Bone marrow (tissue), 2 donors: Measurements from ENCODE around the gene IL3.

Experiments
- DNase-seq, 2 donors: peaks; one replicate each; lab custom pipeline; 2025; lab: John Stamatoyannopoulos, UW

Gene IL3

DNA sequence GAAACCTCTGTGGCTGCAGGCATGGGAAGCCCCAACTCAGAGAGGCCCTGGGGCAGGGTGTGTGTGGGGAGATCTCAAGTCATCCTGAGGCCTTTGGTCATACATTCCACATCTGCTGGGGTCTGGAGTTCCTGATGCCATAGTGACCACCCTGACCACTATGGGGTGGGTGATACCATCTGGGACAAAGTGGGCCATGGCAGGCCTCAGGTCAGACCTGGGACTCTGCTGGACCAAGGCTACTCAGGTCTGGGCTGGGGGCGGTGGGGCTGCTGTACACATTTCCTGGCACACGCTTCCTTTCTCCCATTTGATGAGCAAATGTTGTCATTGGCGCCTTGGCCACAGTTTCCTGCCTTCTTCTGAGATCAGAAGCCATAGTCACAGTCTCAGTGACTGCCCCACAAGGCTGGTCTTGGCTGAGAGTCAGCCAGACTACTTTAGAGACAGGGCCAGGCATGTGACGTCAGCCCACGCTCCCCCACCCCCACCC lies 33.9 kb upstream of the IL3 start:
- no peak for DNase-seq

GRCh38 chr5:132027027-132027426 lies 33.4 kb upstream of the IL3 start:
- no peak for DNase-seq

- DNase-seq = no peak
Measured at GRCh38 chr5:132029609-132030330, 30.7 kb upstream of the IL3 start.

DNA sequence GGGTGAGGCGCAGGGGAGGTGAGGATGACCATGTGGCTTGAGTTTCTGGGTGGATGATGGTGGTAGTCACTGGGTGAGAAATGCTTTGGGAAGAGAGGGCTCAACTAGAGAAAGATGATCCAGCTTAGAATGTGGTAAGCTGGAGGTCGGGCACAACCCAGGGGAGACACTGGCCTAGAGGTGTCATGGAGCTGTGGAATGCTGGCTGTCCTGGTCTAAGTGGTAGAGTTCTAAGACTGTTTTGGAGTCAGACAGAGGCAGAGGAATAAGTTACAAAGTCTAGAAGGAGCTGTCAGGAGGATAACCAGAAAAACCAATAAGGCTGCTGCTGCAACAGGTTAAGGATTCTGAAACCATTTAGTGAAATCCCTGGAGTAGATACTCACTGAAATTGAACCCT lies 29.8 kb upstream of the IL3 start:
- no peak for DNase-seq

DNA sequence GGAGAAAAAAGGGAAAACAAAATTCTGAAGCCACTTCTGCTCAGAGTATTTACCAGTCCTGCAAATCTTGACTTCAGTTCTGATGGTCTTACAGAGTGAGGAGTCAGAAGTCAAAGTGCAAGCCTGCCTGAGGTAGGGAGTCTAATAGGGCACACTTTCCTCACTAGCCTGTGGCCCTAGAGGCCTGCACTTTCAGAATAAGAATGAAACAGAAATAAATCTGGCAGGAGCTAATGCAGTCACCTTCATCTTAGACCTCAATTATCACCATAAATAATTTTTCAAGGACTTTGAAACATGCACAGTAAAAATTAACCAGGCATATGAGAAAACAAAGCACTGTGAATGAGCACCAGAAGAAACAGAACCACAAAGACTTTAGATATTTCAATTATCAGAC lies 28.3 kb upstream of the IL3 start:
- no peak for DNase-seq

DNA sequence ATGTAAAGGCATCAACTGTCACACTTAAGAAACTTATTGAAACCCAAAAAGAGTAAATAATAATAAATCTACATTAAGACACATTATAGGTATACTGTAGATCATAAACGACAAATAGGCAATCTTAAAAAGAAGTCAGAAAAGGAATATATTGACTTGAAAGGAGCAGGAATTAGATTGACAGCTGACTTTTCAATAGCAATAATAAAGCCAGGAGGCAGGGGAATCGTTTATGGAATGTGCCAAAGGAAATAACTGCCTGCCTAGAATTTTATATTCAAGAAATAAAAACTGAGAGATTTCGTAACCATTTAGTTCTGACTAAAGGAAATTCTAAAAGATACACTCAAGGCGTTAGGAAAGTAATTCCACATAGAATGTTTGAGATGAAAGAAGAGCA lies 27.3 kb upstream of the IL3 start:
- no peak for DNase-seq

GRCh38 chr5:132037353-132037752 lies 23.1 kb upstream of the IL3 start:
- no peak for DNase-seq

DNA sequence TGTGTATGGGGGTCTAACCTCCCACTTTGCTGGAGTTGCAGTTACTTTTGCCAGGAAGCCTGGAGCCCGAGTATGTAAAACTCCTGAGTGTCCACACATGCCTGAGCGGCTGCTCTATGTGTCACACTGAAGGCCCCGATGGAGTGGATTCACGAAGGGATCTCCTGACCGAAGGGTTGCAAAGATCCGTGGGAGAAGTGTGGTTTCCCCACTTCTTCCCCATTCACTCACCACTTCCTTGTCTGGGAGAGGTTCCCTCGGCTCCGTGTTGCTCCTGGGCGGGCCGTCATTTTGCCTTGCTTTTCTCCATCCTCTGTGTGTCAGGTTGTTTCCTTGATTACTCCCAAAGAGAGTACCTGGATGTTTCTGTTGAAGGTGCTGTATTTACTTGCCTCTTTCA lies 16.2 kb upstream of the IL3 start:
- DNase-seq = no peak

DNA sequence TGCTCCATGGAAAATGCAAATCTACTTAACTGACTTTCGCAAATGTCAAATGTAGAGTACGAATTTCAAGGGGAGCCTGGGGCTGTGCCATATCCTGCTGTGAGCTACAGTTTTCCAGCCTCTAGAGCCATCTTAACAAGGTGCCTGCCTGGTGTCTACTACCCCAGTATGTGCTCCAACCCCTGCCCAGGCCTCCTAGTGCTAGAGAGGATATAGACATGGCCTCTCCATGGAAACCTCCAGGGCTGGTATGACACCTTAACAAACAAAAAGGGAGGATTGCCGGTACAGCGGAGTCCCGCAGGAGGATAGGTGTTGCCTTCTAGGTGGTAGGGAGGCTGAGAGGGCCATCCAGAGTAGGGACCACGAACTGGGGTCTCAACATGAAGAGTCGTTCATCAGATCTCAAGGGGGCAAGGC lies 13.6 kb upstream of the IL3 start:
- no peak for DNase-seq

- no peak for DNase-seq
Measured at GRCh38 chr5:132049093-132049492, 11.4 kb upstream of the IL3 start.

GRCh38 chr5:132049559-132049958 lies 10.9 kb upstream of the IL3 start:
- no peak for DNase-seq

DNA sequence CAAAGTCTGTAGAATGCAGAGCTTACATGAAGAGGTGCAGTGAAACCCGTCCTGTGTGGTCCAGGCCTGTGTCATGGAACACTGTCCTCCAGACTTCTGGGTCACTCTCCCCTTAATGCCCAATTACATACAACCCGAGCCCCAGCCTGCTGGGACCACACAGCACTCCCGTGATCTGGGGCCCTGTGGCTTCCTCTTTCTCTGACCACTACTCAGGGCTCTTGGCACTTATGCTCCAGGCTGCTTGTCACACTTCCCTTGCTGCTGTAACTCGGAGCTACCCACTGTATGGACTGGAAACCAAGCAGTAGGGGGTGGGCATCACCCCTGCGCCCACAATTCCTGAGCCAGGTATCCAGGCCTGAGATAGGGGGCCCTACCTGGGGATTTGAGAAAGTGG lies 10.3 kb upstream of the IL3 start:
- DNase-seq = no peak

GRCh38 chr5:132050661-132051552 lies 9.5 kb upstream of the IL3 start:
- no peak for DNase-seq

DNA sequence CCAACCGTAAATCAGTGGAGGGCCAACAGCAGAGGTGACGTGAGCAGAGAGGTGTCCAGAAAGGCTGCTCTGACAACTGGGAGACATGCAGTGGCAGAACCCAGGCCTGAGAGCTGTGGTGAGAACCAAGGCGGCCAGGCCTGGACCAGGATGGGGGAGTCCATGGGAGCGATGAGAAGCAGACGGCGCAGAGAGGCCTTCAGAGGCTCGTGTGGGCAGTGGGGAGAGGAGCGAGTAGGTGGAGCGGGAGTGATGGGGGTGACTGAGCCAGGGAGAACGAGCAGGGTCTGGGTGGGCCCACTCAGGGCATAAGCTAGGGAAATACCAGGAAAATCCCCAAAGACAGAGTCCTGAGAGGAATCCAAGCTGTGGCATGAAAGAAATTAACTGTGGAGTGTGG lies 7.9 kb upstream of the IL3 start:
- DNase-seq = no peak

- no peak for DNase-seq
Measured at GRCh38 chr5:132053483-132053882, 7.0 kb upstream of the IL3 start.

DNA sequence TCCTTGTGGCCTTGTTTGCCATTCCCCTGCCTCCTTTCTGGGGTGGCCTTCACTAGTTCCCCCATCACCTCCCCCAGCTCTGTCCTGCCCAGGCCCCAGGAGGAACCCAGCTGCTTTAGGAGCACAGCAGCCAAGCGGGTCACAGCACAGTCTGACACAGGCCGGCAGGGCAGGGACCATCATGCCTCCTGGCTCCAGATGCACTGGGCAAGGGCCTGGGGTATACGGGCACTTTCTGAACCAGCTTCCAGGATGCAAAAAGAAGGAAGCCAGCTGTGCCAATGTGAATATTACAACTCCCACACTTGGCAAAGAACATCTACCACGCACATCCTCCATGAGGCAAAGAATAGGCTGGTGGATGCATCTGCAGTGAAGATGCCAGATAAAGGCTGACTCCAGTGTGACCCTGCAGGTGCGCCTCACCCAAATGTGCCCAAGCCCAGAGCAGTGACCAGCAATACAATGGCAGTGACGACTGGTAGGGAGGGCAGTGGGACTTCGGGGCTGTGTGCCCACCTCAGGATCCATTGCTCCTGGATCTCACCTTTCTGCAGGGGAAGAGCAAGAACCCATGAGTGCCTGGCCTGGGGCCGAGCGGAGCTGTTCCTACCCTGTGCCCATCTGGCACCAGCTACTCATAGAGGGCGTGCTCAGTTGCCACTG lies 6.3 kb upstream of the IL3 start:
- DNase-seq = no peak

- DNase-seq = no peak
Measured at GRCh38 chr5:132054697-132055440, 5.6 kb upstream of the IL3 start.

DNA sequence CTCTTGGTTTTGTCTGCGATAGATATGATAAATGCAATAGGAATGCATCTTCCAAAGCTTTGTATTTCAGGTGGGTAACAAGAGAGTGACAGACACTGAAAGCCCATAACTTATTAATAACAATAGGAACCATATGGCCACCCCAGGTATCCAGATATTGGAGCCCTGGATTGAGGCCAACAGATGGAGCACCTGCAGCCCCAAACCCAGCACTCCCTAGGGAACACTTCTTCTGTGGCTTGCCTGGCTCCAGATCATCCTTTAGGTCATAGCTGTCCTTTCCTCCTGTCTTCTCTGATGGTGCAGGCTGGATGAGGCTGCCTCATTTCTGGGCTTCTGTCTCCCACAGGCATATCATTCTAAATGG lies 5.0 kb upstream of the IL3 start:
- no peak for DNase-seq

DNA sequence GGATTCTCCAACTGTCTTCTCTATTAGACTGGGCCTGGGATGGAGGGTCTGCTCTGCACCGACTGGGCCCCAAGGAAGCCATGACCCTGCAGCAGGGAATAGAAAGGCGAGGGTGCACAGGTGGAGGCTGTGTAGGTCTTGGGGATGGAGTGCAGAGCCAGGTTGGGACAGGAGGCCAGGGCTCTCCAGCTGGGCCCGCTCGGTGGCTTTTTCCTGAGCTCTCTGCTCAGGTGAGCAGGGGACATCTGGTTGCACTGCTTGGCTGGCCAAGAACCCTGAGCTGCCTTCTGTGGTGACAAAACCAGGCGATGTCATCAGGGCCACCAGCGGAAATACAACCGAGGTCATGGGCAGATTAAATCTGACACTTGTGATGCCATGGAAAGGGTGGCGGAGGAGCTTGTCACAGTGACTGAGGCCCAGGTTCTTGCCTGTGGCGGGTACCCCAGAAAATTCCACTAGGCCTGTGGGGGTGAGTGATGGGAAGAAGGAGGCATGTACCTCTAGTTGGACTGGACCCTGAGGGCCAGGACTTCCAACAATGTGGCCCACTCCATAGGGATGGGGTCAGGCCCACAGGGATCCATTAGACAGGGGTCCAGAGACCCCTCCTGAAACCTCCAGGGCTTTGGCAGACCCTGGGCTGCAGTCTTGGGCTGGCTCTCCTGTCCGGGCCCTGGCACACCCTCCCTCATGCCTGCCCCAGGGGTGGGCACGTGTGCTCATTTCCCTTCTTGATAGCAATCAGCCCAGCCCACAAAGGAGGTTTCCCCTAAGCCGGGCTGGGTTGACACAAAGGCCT lies 4.4 kb upstream of the IL3 start:
- DNase-seq = no peak

DNA sequence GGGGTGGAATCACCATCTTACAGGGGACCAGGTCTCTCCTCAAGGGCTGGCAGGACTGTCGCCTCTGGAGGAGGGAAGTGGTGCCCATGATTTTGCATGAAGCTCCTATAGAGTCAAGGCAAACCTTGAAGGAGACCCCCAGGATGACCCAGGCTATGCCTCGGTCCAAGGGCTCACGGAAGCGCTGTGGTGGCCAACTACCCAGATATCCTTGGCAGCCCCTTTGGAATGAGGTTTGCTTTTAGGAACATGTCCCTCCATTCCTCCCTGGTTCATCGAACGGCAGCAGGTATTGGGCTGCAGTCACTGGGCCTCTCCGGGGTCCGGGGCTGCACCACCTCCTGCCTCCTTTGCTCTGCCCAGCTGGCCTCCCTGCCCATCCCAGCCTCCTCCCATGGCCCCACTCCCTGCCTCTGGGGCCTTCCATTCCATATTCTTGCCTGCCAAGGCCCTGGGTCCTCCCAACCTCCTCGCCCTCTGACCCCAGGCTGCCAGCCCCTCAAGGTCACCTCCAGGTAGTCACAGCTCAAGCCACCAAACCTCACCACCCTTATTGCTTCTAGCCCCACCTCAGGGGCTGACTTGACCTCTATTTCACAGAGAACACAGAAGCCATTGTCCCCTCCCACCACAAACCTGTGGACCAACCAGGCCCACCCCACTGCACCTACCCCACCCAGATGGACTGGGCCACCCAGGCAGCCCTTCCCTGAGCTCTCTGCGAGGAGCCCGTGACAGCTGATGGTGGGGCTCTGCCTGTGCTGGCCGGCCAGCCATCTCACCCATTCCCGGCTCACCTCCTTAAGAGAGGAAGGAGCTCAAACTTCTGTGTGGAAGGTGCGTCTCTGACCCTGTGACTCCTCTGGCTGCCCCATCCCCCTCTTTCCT lies 3.6 kb upstream of the IL3 start:
- no peak for DNase-seq
